CD14-positive monocyte (primary cell): ENCODE results near the gene RNF13. TPM values are rescaled to one million over a fixed set of nuclear protein-coding genes. Genes with fewer than 3 reads are reported as not detected.
A peak's percentile ranks its signal among the peaks of the same experiment; 100 is the strongest.

Experiments
- DNase-seq, 3 donors: peaks; one replicate each; pipeline ENCODE4 v3.0.0-alpha.2; 2011 to 2022
- H2AFZ ChIP-seq: 2 replicates; pipeline ENCODE4 v1.6.0; 2012; ENCODE audit warnings: mild to moderate bottlenecking, low read depth, low read length, inconsistent platforms; ENCODE audit not compliant: insufficient read depth, poor library complexity, severe bottlenecking
- H3K27ac ChIP-seq, 2 donors: 1 replicate in 1 of 2; 2 replicates in 1 of 2; pipeline ENCODE4 v1.5.1; 2012 to 2013; ENCODE audit warnings: low read length in 2 of 2, control low read depth in 1 of 2, inconsistent platforms in 1 of 2, low read depth in 1 of 2, mild to moderate bottlenecking in 1 of 2
- H3K27me3 ChIP-seq, 2 donors: one replicate each; pipeline versions ENCODE4 v1.6.0 to v1.6.1; 2011 to 2013; ENCODE audit warnings: low read length in 2 of 2; ENCODE audit not compliant: control insufficient read depth in 2 of 2, insufficient read depth in 2 of 2
- H3K36me3 ChIP-seq, 2 donors: replicated peaks in 1 of 2; 1 replicate in 1 of 2; 2 replicates in 1 of 2; pipeline versions ENCODE4 v1.5.1 to v1.6.1; 2012 to 2013; ENCODE audit warnings: low read length in 2 of 2, control low read depth in 1 of 2, inconsistent platforms in 1 of 2, mild to moderate bottlenecking in 1 of 2; ENCODE audit not compliant: insufficient read depth in 2 of 2, control insufficient read depth in 1 of 2
- H3K4me1 ChIP-seq, 2 donors: 1 replicate in 1 of 2; 2 replicates in 1 of 2; pipeline versions ENCODE4 v1.5.1 to v1.6.1; 2012 to 2013; ENCODE audit warnings: low read length in 2 of 2, control low read depth in 1 of 2, inconsistent platforms in 1 of 2, mild to moderate bottlenecking in 1 of 2, moderate library complexity in 1 of 2; ENCODE audit not compliant: insufficient read depth in 2 of 2, control insufficient read depth in 1 of 2
- H3K4me2 ChIP-seq: replicated peaks from 2 replicates; pipeline ENCODE3; 2012; ENCODE audit warnings: low read length, moderate library complexity, mild to moderate bottlenecking; ENCODE audit not compliant: poor library complexity, severe bottlenecking; ENCODE audit errors: extremely low read depth
- H3K4me3 ChIP-seq, 3 experiments: fragments of 200-600 bp in 1 of 3; sonication (generic) in 1 of 3; replicated peaks in 1 of 3; 1 replicate in 2 of 3; 2 replicates in 1 of 3; pipeline ENCODE4 v1.5.1; 2011 to 2013; ENCODE audit warnings: low read length in 3 of 3, mild to moderate bottlenecking in 3 of 3, control low read depth in 2 of 3, low read depth in 2 of 3, inconsistent platforms in 1 of 3, moderate library complexity in 1 of 3
- H3K79me2 ChIP-seq: 2 replicates; pipeline ENCODE4 v1.6.0; 2012; ENCODE audit warnings: mild to moderate bottlenecking, control low read depth, inconsistent platforms, low read length, moderate library complexity; ENCODE audit not compliant: insufficient read depth
- H3K9ac ChIP-seq: 2 replicates; pipeline ENCODE4 v1.6.0; 2017; ENCODE audit warnings: low read length, mild to moderate bottlenecking; ENCODE audit not compliant: insufficient read depth, poor library complexity, severe bottlenecking
- H3K9me3 ChIP-seq, 2 donors: replicated peaks in 1 of 2; 1 replicate in 1 of 2; 2 replicates in 1 of 2; pipeline versions ENCODE4 v1.5.1 to v1.6.1; 2012 to 2013; ENCODE audit warnings: low read length in 2 of 2, control low read depth in 1 of 2; ENCODE audit not compliant: control insufficient read depth in 1 of 2, insufficient read depth in 1 of 2
- H4K20me1 ChIP-seq: 2 replicates; pipeline ENCODE4 v1.6.0; 2012; ENCODE audit warnings: mild to moderate bottlenecking, low read length, control low read depth, moderate library complexity; ENCODE audit not compliant: insufficient read depth
- H3K27ac Mint-ChIP-seq, 7 donors: one replicate each; pipeline ENCODE4 v1.8.0; 2020; ENCODE audit warnings: mild to moderate bottlenecking in 7 of 7, mixed read lengths in 7 of 7, moderate library complexity in 6 of 7, inconsistent platforms in 2 of 7
- H3K27me3 Mint-ChIP-seq, 3 donors: one replicate each; pipeline ENCODE4 v1.8.0; 2021 to 2022; ENCODE audit warnings: low read depth in 3 of 3, mild to moderate bottlenecking in 3 of 3, mixed read lengths in 3 of 3, moderate library complexity in 3 of 3, inconsistent platforms in 1 of 3
- H3K36me3 Mint-ChIP-seq, 2 donors: one replicate each; pipeline ENCODE4 v1.8.0; 2020; ENCODE audit warnings: mixed read lengths in 2 of 2, inconsistent platforms in 1 of 2, mild to moderate bottlenecking in 1 of 2
- H3K4me1 Mint-ChIP-seq: one replicate; pipeline ENCODE4 v1.8.0; 2020; ENCODE audit warnings: mild to moderate bottlenecking, mixed read lengths
- H3K4me3 Mint-ChIP-seq, 2 donors: one replicate each; pipeline ENCODE4 v1.8.0; 2020; ENCODE audit warnings: mild to moderate bottlenecking in 2 of 2, mixed read lengths in 2 of 2, moderate library complexity in 1 of 2
- H3K9me3 Mint-ChIP-seq, 7 donors: one replicate each; pipeline ENCODE4 v1.8.0; 2020 to 2022; ENCODE audit warnings: mixed read lengths in 7 of 7, mild to moderate bottlenecking in 6 of 7, moderate library complexity in 6 of 7, inconsistent platforms in 2 of 7
- WGBS: methylation state at CpG from one replicate; pipeline ENCODE4 v1.1.5; 2013; ENCODE audit warnings: missing lambda C conversion rate; ENCODE audit not compliant: insufficient coverage; 5-methylcytosine and 5-hydroxymethylcytosine counted together
- intact Hi-C, 2 donors: fragments of 100-400 bp; cut with micrococcal nuclease; formaldehyde crosslinking; loops; one replicate each; pipeline versions ENCODE4 v1.15.0 to v1.15.1; 2023
- polyA plus RNA-seq, 3 donors: library from polyadenylated mRNA; depleted of rRNA in 1 of 3; unstranded in 2 of 3; stranded (reverse) in 1 of 3; fragments of 300-500 nt in 2 of 3; fragments of >200 nt in 1 of 3; fragmentation: Illumina TruSeq in 2 of 3; gene quantifications; 1 replicate in 2 of 3; 2 replicates in 1 of 3; pipeline ENCODE4 v1.2.3, GENCODE V29; 2012 to 2021
- TF ChIP-seq, protein P1 (sequence below): fragments of 200-600 bp; IDR thresholded peaks from one replicate; pipeline ENCODE4 v1.8.0; 2022; ENCODE audit warnings: antibody characterized with exemption, mild to moderate bottlenecking

Gene RNF13
- polyA plus RNA-seq, 3 donors = 95.4 to 481 (median 462) TPM

DNA sequence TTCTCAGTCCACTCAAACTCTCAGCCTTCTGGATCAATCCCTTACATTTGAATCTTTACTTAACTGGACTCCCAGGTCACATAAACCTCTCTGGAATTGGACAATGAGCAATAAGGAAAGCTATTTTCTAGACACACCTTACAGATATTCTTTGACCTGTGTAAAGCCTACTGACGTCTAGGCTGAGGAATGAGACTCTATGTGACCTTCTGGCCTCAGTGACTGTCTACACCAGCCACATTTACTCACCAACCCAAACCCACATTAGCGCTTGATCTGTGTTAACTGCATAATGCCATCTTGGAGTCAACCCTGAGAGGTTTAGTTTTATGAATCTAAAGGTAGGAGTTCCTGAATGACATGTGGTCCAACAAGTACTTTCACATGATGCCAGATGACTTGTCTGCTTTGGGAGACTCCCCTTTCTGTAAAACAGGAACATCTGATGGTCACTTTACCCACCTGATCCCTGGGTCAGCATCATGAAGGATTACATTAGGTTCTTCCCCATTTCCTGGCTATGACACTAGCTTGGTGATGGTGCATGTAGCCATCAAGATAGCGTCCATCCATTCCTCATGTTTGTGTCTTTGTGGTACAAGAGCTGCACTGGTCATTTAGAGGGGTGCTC is 49.3 kb upstream of the RNF13 start:
- Histone ChIP-seq H3K36me3 (no peaks in the 10 kb centered on the region), H3K79me2 (no peaks in the 10 kb centered on the region), H3K9me3 (no peaks in the 10 kb centered on the region), H3K4me3 (no peak overlapping the region), H4K20me1 (no peaks in the 10 kb centered on the region), H3K9ac (no peak overlapping the region), H3K4me2 (no peak overlapping the region), H2AFZ (no peak overlapping the region), H3K27me3 (peaks cover 9 to 17% of the 10 kb centered on the region in 2 donors), H3K4me1 (no peaks in the 10 kb centered on the region), H3K27ac (no peak overlapping the region)
- peak; percentile 13 to 75 (median 50) for DNase-seq
- 100% methylated on average over 1 of the region's 3 CpGs for WGBS
- H3K4me1 Mint-ChIP-seq = no peaks in the 10 kb centered on the region
- no peaks in the 10 kb centered on the region for H3K9me3 Mint-ChIP-seq
- peaks cover 1 to 9% (median 9%) of the 10 kb centered on the region in 3 donors for H3K27me3 Mint-ChIP-seq
- no peaks in the 10 kb centered on the region for H3K36me3 Mint-ChIP-seq
- no peak overlapping the region for H3K4me3 Mint-ChIP-seq
- intact Hi-C loops = no loop called here
- H3K27ac Mint-ChIP-seq = no peak overlapping the region
- TF ChIP-seq, protein P1, sequence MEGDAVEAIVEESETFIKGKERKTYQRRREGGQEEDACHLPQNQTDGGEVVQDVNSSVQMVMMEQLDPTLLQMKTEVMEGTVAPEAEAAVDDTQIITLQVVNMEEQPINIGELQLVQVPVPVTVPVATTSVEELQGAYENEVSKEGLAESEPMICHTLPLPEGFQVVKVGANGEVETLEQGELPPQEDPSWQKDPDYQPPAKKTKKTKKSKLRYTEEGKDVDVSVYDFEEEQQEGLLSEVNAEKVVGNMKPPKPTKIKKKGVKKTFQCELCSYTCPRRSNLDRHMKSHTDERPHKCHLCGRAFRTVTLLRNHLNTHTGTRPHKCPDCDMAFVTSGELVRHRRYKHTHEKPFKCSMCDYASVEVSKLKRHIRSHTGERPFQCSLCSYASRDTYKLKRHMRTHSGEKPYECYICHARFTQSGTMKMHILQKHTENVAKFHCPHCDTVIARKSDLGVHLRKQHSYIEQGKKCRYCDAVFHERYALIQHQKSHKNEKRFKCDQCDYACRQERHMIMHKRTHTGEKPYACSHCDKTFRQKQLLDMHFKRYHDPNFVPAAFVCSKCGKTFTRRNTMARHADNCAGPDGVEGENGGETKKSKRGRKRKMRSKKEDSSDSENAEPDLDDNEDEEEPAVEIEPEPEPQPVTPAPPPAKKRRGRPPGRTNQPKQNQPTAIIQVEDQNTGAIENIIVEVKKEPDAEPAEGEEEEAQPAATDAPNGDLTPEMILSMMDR = no peak

DNA sequence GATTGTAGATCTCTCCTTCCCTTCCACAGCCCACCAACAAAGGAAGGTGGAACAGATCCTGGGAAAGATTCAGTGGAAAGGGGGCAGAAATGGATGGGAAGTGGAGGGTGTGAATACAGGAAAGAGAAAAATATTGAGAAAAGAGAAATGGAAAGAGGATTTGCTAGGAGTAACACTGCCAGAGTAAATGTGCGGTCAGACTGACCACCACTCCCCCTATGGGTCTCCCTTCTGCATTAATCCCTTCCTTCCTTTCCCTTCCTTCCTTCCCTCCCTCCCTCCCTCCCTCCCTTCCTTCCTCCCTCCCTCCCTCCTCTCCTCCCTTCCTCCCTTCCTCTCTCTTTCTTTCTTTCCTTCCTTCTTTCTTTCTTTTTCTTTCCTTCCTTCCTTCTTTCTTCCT is 48.7 kb upstream of the RNF13 start:
- Mint-ChIP-seq H3K36me3 (no peaks in the 10 kb centered on the region), H3K27ac (no peak overlapping the region), H3K27me3 (peaks cover 1 to 9% (median 9%) of the 10 kb centered on the region in 3 donors), H3K4me3 (no peak overlapping the region), H3K9me3 (no peaks in the 10 kb centered on the region), H3K4me1 (no peaks in the 10 kb centered on the region)
- no peaks in the 10 kb centered on the region for H3K9me3 ChIP-seq
- H3K27ac ChIP-seq = no peak overlapping the region
- intact Hi-C loops = no loop called here
- no peak for DNase-seq
- peaks cover 9 to 17% of the 10 kb centered on the region in 2 donors for H3K27me3 ChIP-seq
- H3K4me3 ChIP-seq = no peak overlapping the region
- TF ChIP-seq, protein P1 = no peak
- H2AFZ ChIP-seq = no peak overlapping the region
- no peaks in the 10 kb centered on the region for H3K4me1 ChIP-seq
- H3K79me2 ChIP-seq = no peaks in the 10 kb centered on the region
- no peaks in the 10 kb centered on the region for H4K20me1 ChIP-seq
- H3K9ac ChIP-seq = no peak overlapping the region
- no peaks in the 10 kb centered on the region for H3K36me3 ChIP-seq
- H3K4me2 ChIP-seq = no peak overlapping the region
- WGBS = no CpG with 5 or more reads among the region's 1 CpG
